Measurements from ENCODE around the gene NPFFR2.

DNA sequence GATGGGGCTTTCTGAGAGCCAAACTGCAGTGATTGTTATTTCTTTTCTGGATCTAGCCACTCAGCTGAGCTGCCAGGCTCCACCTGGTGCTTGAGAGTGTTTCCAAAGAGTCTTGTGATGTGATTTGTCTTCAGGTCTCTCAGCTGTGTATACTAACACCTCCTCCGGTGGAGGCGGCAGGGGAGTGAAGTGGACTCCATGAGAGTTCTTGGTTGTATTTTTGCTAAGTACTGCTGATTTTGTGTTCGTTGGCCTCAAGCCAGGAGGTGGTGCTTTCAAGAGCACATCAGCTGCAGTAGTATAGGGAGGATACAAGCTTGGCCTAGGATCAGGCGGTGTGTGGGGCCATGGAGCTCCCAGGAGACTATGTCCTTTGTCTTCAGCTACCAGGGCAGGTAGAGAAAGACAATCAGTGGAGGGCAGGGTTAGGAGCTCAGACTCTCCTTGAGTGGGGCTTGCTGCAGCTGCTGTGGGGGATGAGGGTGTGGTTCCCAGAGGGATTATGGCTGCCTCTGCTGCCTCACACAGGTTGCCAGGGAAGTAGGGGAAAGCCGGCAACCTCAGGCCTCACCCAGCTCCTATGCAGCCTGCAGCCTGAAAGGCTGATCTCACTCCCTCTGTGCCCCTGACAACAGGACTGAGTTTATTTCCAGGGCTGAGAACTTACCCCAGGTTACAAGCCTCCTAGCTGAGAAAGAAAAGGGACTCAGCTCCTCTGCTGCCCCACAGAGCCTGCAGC lies 62.4 kb downstream of the NPFFR2 start:
- TF ChIP-seq, protein P1, sequence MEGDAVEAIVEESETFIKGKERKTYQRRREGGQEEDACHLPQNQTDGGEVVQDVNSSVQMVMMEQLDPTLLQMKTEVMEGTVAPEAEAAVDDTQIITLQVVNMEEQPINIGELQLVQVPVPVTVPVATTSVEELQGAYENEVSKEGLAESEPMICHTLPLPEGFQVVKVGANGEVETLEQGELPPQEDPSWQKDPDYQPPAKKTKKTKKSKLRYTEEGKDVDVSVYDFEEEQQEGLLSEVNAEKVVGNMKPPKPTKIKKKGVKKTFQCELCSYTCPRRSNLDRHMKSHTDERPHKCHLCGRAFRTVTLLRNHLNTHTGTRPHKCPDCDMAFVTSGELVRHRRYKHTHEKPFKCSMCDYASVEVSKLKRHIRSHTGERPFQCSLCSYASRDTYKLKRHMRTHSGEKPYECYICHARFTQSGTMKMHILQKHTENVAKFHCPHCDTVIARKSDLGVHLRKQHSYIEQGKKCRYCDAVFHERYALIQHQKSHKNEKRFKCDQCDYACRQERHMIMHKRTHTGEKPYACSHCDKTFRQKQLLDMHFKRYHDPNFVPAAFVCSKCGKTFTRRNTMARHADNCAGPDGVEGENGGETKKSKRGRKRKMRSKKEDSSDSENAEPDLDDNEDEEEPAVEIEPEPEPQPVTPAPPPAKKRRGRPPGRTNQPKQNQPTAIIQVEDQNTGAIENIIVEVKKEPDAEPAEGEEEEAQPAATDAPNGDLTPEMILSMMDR (conservative IDR thresholded peaks at IDR 0.05 in 1 of 2, IDR thresholded peaks at IDR 0.05 in 1 of 2; ENCODE audit: low read depth in 1 of 2, low read length in 2 of 2), result no peak
- TF ChIP-seq EZH2 (IDR thresholded peaks at IDR 0.05; ENCODE audit: low read length, missing control alignments), result no peak
